BLaER1 treated with 17β-estradiol and CSF1 and Interleukin-3, amounts not matched to agents 10 nM and 100 nM (cell line): Measurements from ENCODE around the gene C1orf74.
A peak's percentile ranks its signal among the peaks of the same experiment; 100 is the strongest.

Experiments
- H3K27ac ChIP-seq, 11 experiments: shearing (Covaris generic); formaldehyde crosslinking; 2 replicates each; pipeline ENCODE4 v1.8.1; 2022
- H3K27me3 ChIP-seq, 11 experiments: shearing (Covaris generic); formaldehyde crosslinking; 2 replicates each; pipeline ENCODE4 v1.8.1; 2022
- H3K36me3 ChIP-seq, 11 experiments: shearing (Covaris generic); formaldehyde crosslinking; 2 replicates each; pipeline ENCODE4 v1.8.1; 2022
- H3K4me1 ChIP-seq, 10 experiments: shearing (Covaris generic); formaldehyde crosslinking; 2 replicates each; pipeline ENCODE4 v1.8.1; 2022
- H3K4me2 ChIP-seq, 11 experiments: shearing (Covaris generic); formaldehyde crosslinking; 2 replicates each; pipeline ENCODE4 v1.8.1; 2022
- H3K4me3 ChIP-seq, 10 experiments: shearing (Covaris generic); formaldehyde crosslinking; 2 replicates each; pipeline ENCODE4 v1.8.1; 2022
- H3K9ac ChIP-seq, 11 experiments: shearing (Covaris generic); formaldehyde crosslinking; 2 replicates each; pipeline ENCODE4 v1.8.1; 2022
- H3K9me3 ChIP-seq, 11 experiments: shearing (Covaris generic); formaldehyde crosslinking; replicated peaks in 1 of 11; 2 replicates each; pipeline ENCODE4 v1.8.1; 2022
- H4K20me1 ChIP-seq, 11 experiments: shearing (Covaris generic); formaldehyde crosslinking; 2 replicates each; pipeline ENCODE4 v1.8.1; 2022
- Cebpa-rat ChIP-seq, 11 experiments: shearing (Covaris generic); IDR thresholded peaks; 2 replicates each; pipeline ENCODE4 v1.8.1; 2022

The C1orf74 gene

GRCh38 chr1:209758400-209758799 lies 26.0 kb downstream of the C1orf74 start:
- TF ChIP-seq Cebpa-rat (IDR thresholded peaks at IDR 0.05), result no peak
- H4K20me1 ChIP-seq, result 0 out of 22 replicates have a peak, but pooled peaks cover 0 to 11% (median 0%) of the 10 kb centered on the region in 11 experiments
- H3K27me3 ChIP-seq, result no peaks in the 10 kb centered on the region
- peaks cover 0 to 53% (median 40%) of the 10 kb centered on the region in 11 experiments; a peak in 18 of 22 replicates for H3K36me3 ChIP-seq
- H3K4me1 ChIP-seq, result peaks cover 40 to 92% (median 66%) of the 10 kb centered on the region in 10 experiments
- peak overlapping the region; percentile 80 to 99 (median 95) for H3K4me2 ChIP-seq
- H3K9ac ChIP-seq, result peak overlapping the region in 3 of 11 experiments; percentile 6 to 68 (median 61); a peak in 5 of 22 replicates
- peaks cover 0 to 10% (median 0%) of the 10 kb centered on the region in 11 experiments; a peak in 1 of 22 replicates for H3K9me3 ChIP-seq
- H3K4me3 ChIP-seq, result peak overlapping the region in 6 of 10 experiments; percentile 53 to 77 (median 66); a peak in 11 of 20 replicates
- peak overlapping the region in 5 of 11 experiments; percentile 4 to 48 (median 16); a peak in 7 of 22 replicates for H3K27ac ChIP-seq

DNA sequence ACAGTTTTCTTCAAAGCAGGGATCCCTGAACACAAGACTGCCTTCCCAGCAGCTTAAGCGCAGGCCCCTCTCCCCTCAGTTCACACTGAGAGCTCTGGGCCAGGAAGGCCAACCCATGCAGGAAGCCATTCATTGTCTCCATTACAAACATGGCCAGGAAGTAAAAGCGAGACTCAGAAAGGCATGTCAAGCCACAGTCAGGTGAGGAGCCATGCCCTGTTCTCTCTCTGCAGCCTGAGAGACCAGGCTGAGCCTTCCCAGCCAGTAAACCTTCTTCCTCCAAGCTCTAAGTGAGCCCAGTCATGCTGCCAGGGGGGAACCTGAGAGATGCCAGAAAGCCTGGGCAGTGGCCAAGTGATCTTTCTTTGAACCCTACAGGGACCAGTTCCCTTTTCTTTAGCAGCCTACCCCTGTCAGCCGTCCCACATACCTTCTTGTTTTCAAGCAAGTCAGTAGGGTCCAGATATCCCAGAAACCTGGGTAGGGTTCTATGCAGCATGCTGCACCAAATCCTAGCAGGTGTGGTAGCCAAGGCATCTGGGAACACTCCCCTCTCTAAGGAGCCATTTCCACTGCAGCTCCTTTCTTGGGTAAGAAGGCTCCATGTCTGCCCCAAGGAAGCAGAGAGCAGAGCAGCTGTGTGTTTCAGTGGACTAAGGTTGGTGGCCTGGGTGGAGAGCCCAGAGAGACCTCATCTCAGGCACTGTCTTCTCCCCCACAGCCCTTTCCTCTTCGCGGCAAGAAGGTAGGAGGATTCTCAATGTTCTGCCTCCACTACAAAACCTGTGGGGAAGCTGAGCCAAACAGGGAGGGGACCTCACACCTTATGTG lies 27.5 kb downstream of the C1orf74 start:
- no peaks in the 10 kb centered on the region for H3K9me3 ChIP-seq
- no peak for TF ChIP-seq Cebpa-rat (IDR thresholded peaks at IDR 0.05)
- H3K4me1 ChIP-seq, result peaks cover 42 to 88% (median 72%) of the 10 kb centered on the region in 10 experiments
- 0 out of 22 replicates have a peak, but pooled peaks cover 0 to 11% (median 0%) of the 10 kb centered on the region in 11 experiments for H4K20me1 ChIP-seq
- no peaks in the 10 kb centered on the region for H3K27me3 ChIP-seq
- peak overlapping the region; percentile 32 to 85 (median 70) for H3K9ac ChIP-seq
- H3K36me3 ChIP-seq, result peaks cover 0 to 37% (median 25%) of the 10 kb centered on the region in 11 experiments; a peak in 17 of 22 replicates
- peak overlapping the region; percentile 50 to 94 (median 86) for H3K27ac ChIP-seq
- peak overlapping the region; percentile 28 to 77 (median 59); a peak in 19 of 20 replicates for H3K4me3 ChIP-seq
- peak overlapping the region; percentile 80 to 99 (median 95) for H3K4me2 ChIP-seq

- peak in 7 of 11 experiments; percentile 8 to 79 (median 52); a peak in 7 of 22 replicates for TF ChIP-seq Cebpa-rat (IDR thresholded peaks at IDR 0.05)
- Histone ChIP-seq H3K4me1 (peaks cover 49 to 88% (median 76%) of the 10 kb centered on the region in 10 experiments), H3K27me3 (no peaks in the 10 kb centered on the region), H3K27ac (peak within 1 kb of the TSS; percentile 50 to 94 (median 86)), H3K36me3 (peaks cover 0 to 30% (median 21%) of the 10 kb centered on the region in 11 experiments; a peak in 17 of 22 replicates), H3K4me2 (peak within 1 kb of the TSS; percentile 80 to 99 (median 95)), H4K20me1 (0 out of 22 replicates have a peak, but pooled peaks cover 0 to 11% (median 0%) of the 10 kb centered on the region in 11 experiments), H3K9me3 (no peaks in the 10 kb centered on the region), H3K9ac (peak within 1 kb of the TSS; percentile 32 to 85 (median 70)), H3K4me3 (peak within 1 kb of the TSS; percentile 28 to 77 (median 59); a peak in 19 of 20 replicates)
Observed at GRCh38 chr1:209755926-209756614, 28.3 kb downstream of the C1orf74 start, which contains the start of gene TRAF3IP3. Gene TRAF3IP3 (plus strand): TSS chr1:209756053. CDS start chr1:209760040, 3,987 bp downstream.

GRCh38 chr1:209755256-209755655 lies 29.1 kb downstream of the C1orf74 start:
- Histone ChIP-seq H3K4me1 (peaks cover 51 to 88% (median 73%) of the 10 kb centered on the region in 10 experiments), H4K20me1 (0 out of 22 replicates have a peak, but pooled peaks cover 0 to 11% (median 0%) of the 10 kb centered on the region in 11 experiments), H3K27me3 (no peaks in the 10 kb centered on the region), H3K4me2 (peak overlapping the region; percentile 80 to 99 (median 95)), H3K27ac (peak overlapping the region in 10 of 11 experiments; percentile 72 to 94 (median 86); a peak in 20 of 22 replicates), H3K36me3 (peaks cover 0 to 21% (median 14%) of the 10 kb centered on the region in 11 experiments; a peak in 16 of 22 replicates), H3K9ac (peak overlapping the region in 7 of 11 experiments; percentile 67 to 85 (median 74); a peak in 13 of 22 replicates), H3K9me3 (no peaks in the 10 kb centered on the region), H3K4me3 (peak overlapping the region in 6 of 10 experiments; percentile 53 to 77 (median 66); a peak in 7 of 20 replicates)
- TF ChIP-seq Cebpa-rat (IDR thresholded peaks at IDR 0.05), result no peak

DNA sequence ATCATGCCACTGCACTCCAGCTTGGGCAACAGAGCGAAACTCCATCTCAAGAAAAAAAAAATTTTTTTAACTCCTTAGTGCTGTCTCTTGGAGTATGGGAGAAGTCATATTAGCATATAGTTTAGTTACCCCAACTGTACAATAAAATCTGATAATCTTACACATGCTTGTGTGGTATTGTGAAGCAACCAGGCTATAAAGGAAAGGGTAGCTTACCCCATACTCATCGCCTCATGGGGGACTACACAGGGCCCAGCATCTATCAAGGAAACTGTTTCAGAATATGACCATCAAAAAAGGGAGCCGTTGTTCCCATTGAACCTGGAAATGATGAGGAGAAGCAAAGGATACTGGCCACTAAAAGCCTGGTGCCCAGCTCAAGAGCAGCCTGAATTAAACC lies 31.5 kb downstream of the C1orf74 start:
- Histone ChIP-seq H3K4me3 (no peak overlapping the region), H3K9me3 (no peaks in the 10 kb centered on the region), H3K9ac (no peak overlapping the region), H4K20me1 (no peaks in the 10 kb centered on the region), H3K4me2 (peak overlapping the region in 5 of 11 experiments; percentile 2 to 67 (median 57); a peak in 5 of 22 replicates), H3K36me3 (no peaks in the 10 kb centered on the region), H3K27ac (no peak overlapping the region), H3K4me1 (peaks cover 41 to 79% (median 57%) of the 10 kb centered on the region in 10 experiments), H3K27me3 (no peaks in the 10 kb centered on the region)
- TF ChIP-seq Cebpa-rat (IDR thresholded peaks at IDR 0.05), result no peak

DNA sequence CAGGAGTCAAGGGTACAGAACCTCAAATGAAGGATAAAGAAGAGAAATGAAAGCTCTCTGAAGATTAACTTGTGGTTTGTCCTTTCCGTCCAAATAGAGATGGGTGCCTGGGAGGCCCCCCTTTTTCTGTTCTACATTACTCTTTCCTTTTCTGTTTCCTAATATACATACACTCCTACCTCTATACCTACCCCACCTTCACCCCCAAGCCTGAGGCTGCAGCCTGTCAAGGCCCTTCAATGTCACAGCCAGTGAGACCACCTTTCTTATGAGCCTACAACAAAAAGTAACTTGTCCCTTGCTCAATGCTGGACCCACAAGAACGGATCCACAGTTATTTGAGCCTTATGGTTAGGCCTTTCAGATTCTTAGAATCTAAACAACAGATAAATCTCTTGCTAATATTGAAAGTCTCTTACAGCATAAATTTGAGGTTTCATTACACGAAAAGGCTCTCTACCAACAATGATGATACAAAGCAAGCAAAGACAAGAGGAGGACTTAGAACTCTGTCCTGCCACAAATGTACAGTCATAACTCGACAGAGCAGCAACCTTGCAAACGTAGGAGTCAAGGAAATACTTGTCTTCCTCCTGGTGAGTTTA lies 32.6 kb downstream of the C1orf74 start:
- Histone ChIP-seq H3K4me3 (no peak overlapping the region), H3K36me3 (no peaks in the 10 kb centered on the region), H3K9ac (no peak overlapping the region), H3K9me3 (peaks cover 0 to 4% (median 0%) of the 10 kb centered on the region in 11 experiments; a peak in 1 of 22 replicates), H4K20me1 (no peaks in the 10 kb centered on the region), H3K27ac (peak overlapping the region in 2 of 11 experiments; percentile 1 to 19; a peak in 2 of 22 replicates), H3K4me2 (peak overlapping the region; percentile 31 to 67 (median 53)), H3K4me1 (peaks cover 31 to 68% (median 46%) of the 10 kb centered on the region in 10 experiments), H3K27me3 (no peaks in the 10 kb centered on the region)
- no peak for TF ChIP-seq Cebpa-rat (IDR thresholded peaks at IDR 0.05)

DNA sequence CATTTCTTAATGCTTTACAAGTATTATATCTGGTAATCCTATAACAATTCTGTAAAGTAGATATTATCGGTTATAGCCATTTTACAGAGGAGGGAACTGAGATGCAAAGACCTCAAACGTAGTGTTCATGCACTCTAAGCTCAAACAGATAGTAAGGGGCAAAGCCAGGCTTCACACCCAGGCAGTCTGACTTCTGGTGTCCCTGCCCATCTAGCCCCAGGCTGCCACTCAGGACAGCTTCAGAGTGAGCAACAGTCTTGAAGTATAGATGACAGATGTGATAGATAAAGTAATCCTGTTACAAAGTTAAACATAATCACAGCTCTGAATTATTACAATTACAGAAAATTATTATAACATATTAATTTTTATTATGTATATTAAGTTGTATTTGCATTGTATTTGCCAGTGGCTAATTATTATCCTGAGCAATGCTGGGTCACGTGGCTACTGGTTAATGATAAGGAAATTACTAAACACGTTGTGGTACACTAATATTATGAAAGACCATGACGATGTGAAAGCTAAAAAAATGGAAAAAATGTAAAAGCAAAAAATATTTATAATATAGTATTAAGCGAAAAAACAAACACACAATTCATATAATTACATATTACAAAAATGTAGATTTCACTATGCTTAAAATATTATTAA lies 34.6 kb downstream of the C1orf74 start:
- no peak overlapping the region for H3K27ac ChIP-seq
- H4K20me1 ChIP-seq, result no peaks in the 10 kb centered on the region
- H3K4me2 ChIP-seq, result no peak overlapping the region
- no peak for TF ChIP-seq Cebpa-rat (IDR thresholded peaks at IDR 0.05)
- peaks cover 0 to 4% (median 0%) of the 10 kb centered on the region in 11 experiments; a peak in 1 of 22 replicates for H3K9me3 ChIP-seq
- no peak overlapping the region for H3K4me3 ChIP-seq
- no peaks in the 10 kb centered on the region for H3K27me3 ChIP-seq
- no peak overlapping the region for H3K9ac ChIP-seq
- H3K36me3 ChIP-seq, result no peaks in the 10 kb centered on the region
- peaks cover 11 to 54% (median 28%) of the 10 kb centered on the region in 10 experiments for H3K4me1 ChIP-seq
